ENCODE measurements around the gene ABCA4. TPM values are rescaled to one million over a fixed set of nuclear protein-coding genes. Genes with fewer than 3 reads are reported as not detected.

ABCA4 gene
- total RNA-seq, 6 experiments from 2014 or later, result 0.49 to 0.99 (median 0.75) TPM

DNA sequence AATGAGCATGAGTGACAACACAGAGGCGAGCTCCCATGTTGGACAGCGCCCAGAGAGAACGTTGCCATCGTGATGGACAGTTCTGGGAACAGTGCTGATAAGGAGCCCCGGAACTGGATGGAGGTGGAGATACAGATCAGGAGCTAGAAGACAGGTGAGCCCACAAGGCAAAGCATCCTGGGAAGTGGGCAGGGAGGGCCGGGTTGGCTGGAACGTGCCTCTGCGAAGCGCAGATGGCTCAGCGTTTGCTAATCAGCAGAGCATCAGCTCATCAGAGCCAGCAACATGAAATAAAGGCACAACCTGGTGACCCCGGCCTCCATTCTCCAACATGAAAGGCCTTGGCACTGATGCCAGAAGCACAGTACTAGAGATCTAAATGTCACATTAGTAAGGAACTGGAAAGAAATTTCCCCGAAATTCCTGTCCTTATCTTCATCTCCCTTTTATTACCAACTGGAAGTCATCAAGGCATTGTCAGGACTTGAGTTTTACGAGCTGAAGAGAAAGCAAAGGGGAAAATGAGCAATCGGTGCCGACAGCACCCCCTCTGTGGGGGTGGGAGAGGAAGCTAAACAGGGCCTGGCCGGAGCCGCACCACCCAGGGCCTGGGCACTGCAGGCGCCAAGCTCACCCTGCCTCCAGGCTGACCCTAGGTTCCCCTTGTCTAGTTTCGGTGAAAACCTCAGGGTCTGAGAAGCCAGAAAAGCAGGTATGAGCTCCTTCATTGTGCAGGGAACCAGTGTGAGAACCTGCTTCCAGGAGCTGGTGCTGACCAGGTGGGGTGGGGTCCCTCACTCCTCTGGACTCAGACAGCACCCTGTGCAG is 19.9 kb downstream of the ABCA4 start:
- DNase-seq, result no peak
- TF ChIP-seq, protein P1, sequence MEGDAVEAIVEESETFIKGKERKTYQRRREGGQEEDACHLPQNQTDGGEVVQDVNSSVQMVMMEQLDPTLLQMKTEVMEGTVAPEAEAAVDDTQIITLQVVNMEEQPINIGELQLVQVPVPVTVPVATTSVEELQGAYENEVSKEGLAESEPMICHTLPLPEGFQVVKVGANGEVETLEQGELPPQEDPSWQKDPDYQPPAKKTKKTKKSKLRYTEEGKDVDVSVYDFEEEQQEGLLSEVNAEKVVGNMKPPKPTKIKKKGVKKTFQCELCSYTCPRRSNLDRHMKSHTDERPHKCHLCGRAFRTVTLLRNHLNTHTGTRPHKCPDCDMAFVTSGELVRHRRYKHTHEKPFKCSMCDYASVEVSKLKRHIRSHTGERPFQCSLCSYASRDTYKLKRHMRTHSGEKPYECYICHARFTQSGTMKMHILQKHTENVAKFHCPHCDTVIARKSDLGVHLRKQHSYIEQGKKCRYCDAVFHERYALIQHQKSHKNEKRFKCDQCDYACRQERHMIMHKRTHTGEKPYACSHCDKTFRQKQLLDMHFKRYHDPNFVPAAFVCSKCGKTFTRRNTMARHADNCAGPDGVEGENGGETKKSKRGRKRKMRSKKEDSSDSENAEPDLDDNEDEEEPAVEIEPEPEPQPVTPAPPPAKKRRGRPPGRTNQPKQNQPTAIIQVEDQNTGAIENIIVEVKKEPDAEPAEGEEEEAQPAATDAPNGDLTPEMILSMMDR (IDR thresholded peaks at IDR 0.05), result no peak
- TF ChIP-seq POLR2A (IDR thresholded peaks at IDR 0.05), result no peak
- no peak for ATAC-seq
- Histone ChIP-seq H3K9me3 (no peaks in the 10 kb centered on the region), H3K4me1 (peaks cover 0 to 14% (median 6%) of the 10 kb centered on the region in 4 donors), H3K27me3 (no peaks in the 10 kb centered on the region), H3K4me3 (no peak overlapping the region), H3K36me3 (no peaks in the 10 kb centered on the region), H3K27ac (no peak overlapping the region)
- 68% methylated on average over 13 of the region's 19 CpGs for WGBS (ENCODE audit: insufficient coverage, low coverage, low lambda C conversion rate, missing lambda C conversion rate)
- intact Hi-C loops (cut with DNase I), result no loop called here

DNA sequence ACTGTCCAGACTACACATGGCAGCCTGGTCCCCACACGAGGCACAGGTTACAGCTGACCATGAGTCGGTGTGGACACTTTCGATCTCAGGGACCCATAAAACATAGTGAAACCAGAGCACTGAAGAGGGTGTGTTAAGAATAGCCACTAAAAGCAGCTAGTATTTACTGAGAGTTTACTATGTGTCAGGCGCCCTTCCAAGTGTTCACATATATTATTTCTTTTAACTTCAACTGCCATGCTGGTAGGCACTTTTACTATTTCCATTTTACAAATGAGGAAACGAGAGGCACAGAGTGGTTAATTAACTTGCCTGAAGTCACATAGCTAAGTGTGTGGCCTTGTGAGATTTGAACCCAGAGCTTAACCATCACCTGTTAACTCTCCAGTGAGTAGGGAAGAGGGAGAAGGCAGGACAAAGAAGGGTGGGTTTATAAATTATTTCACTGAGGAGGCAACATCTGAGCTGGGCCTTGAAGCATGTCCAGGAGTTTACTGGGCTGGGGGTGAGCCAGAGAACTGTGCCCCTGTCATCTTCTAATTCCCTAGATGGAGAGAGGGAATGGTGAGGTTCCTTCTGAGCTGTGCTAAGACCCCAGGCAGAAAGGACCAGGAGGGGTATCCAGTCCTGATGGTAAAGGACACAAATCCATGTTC is 20.7 kb downstream of the ABCA4 start:
- no peak overlapping the region for H3K4me3 ChIP-seq
- intact Hi-C loops (cut with DNase I), result no loop called here
- no peaks in the 10 kb centered on the region for H3K9me3 ChIP-seq
- WGBS (ENCODE audit: insufficient coverage, low coverage, low lambda C conversion rate, missing lambda C conversion rate), result 93% methylated on average over 3 of the region's 5 CpGs
- H3K4me1 ChIP-seq, result peaks cover 0 to 7% (median 3%) of the 10 kb centered on the region in 4 donors
- DNase-seq (no peak), ATAC-seq (no peak)
- no peak overlapping the region for H3K27ac ChIP-seq
- H3K27me3 ChIP-seq, result no peaks in the 10 kb centered on the region
- no peaks in the 10 kb centered on the region for H3K36me3 ChIP-seq
- no peak for TF ChIP-seq POLR2A (IDR thresholded peaks at IDR 0.05)
- TF ChIP-seq, protein P1 (IDR thresholded peaks at IDR 0.05), result no peak

DNA sequence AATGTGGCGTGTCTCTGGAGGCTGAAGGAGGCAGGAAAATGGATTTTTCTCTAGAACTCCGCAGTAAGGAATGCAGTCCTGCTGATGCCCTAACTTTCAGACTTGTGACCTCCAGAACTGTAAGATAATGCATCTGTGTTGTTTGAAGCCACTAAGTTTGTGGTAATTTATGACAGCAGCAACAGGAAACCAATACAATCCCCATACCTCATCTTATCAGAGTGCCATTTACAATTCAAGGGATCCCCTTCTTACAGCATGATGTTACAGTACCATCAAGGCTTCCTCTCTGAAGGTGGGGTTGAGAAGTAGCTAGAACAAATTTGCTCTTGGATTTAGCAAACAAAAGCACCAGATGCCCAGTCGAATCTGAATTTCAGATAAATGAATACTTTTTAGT is 21.6 kb downstream of the ABCA4 start:
- intact Hi-C loops (cut with DNase I), result no loop called here
- 48% methylated on average over 1 of the region's 3 CpGs for WGBS (ENCODE audit: insufficient coverage, low coverage, low lambda C conversion rate, missing lambda C conversion rate)

DNA sequence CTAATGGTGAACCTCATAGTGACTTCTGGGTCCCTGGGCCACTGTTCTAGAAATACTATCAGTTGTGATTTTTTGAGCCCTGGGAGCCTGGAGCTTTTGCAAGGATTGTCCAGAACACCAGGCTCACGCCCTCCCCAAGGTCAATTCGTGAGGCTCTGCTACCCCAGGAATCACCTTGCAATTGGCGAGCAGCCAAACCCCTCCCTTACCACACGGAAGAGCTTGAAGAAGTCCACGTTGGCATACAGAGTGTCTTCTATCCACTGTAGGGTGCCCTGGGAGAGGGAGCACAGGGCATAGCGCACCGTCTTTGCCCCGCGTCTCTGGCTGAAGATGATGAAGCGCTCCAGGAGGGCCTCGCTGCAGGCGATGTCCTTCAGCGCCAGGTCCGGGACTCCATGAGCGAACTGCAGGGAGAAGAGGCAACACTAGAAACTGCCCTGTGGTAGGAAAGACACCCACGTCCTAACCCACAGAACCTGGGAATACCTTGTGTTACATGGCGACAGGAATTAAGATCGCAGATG is 22.3 kb downstream of the ABCA4 start:
- no peak for TF ChIP-seq POLR2A (IDR thresholded peaks at IDR 0.05)
- TF ChIP-seq, protein P1 (IDR thresholded peaks at IDR 0.05), result no peak
- DNase-seq (no peak), ATAC-seq (no peak)
- 89% methylated on average over 10 of the region's 18 CpGs for WGBS (ENCODE audit: insufficient coverage, low coverage, low lambda C conversion rate, missing lambda C conversion rate)
- intact Hi-C loops (cut with DNase I), result no loop called here
- H3K27me3 ChIP-seq, result no peaks in the 10 kb centered on the region
- no peak overlapping the region for H3K27ac ChIP-seq
- no peaks in the 10 kb centered on the region for H3K4me1 ChIP-seq
- H3K4me3 ChIP-seq, result no peak overlapping the region
- no peaks in the 10 kb centered on the region for H3K36me3 ChIP-seq
- H3K9me3 ChIP-seq, result no peaks in the 10 kb centered on the region

More for the DNA sequence above, 21.6 kb downstream of the ABCA4 start:
- Histone ChIP-seq H3K4me1 (no peaks in the 10 kb centered on the region), H3K9me3 (no peaks in the 10 kb centered on the region), H3K4me3 (no peak overlapping the region), H3K27me3 (no peaks in the 10 kb centered on the region), H3K36me3 (no peaks in the 10 kb centered on the region), H3K27ac (no peak overlapping the region)
- ATAC-seq (no peak), DNase-seq (no peak)
- no peak for TF ChIP-seq POLR2A (IDR thresholded peaks at IDR 0.05)
- TF ChIP-seq, protein P1 (IDR thresholded peaks at IDR 0.05), result no peak

Data from right lobe of liver (tissue), 6 donors.